GM13977 (cell line): ENCODE results near the gene GRP.
"Not testable (repeated sequence)": the region's sequence is repeated elsewhere in the genome, so short reads cannot be mapped to it uniquely, and the experiment has no call there.

Source experiments
- DNase-seq: peaks from one replicate; pipeline ENCODE4 v3.0.0; 2012; ENCODE audit warnings: low spot score
- CTCF ChIP-seq: IDR thresholded peaks from 2 replicates; pipeline ENCODE4 v1.5.1; 2012; ENCODE audit warnings: mild to moderate bottlenecking, control low read depth; ENCODE audit not compliant: insufficient read depth; ENCODE audit errors: extremely low read depth, missing control alignments
- in situ Hi-C: fragments of 300-500 bp; cut with MboI; formaldehyde crosslinking; loops from one replicate; pipeline ENCODE4 v1.12.0; 2022; ENCODE audit warnings: low sequenced_read_pairs, low pct_unique_long_range_greater_than_20kb, mixed read lengths, inconsistent platforms; ENCODE audit not compliant: unreplicated experiment

Gene GRP

GRCh38 chr18:59249199-59249774 is 29.3 kb downstream of the GRP start:
- in situ Hi-C loops = no loop called here
- DNase-seq = peak; percentile 69
- peak; percentile 67 for TF ChIP-seq CTCF

- in situ Hi-C loops, DNase-seq: not testable (repeated sequence)
These were observed 35.5 kb downstream of the GRP start for GRCh38 chr18:59255491-59255890.

GRCh38 chr18:59261842-59262241 is 41.9 kb downstream of the GRP start:
- in situ Hi-C loops, DNase-seq: not testable (repeated sequence)

GRCh38 chr18:59262243-59262642 is 42.3 kb downstream of the GRP start:
- in situ Hi-C loops, DNase-seq: not testable (repeated sequence)

- in situ Hi-C loops = no loop called here
- TF ChIP-seq CTCF = no peak
- no peak for DNase-seq
These were observed 43.7 kb downstream of the GRP start for GRCh38 chr18:59263661-59264060.

- no peak for TF ChIP-seq CTCF
- DNase-seq = no peak
- in situ Hi-C loops = no loop called here
These were observed 44.2 kb downstream of the GRP start for GRCh38 chr18:59264121-59264571.

GRCh38 chr18:59264651-59265245 is 44.8 kb downstream of the GRP start:
- no peak for DNase-seq
- no peak for TF ChIP-seq CTCF
- in situ Hi-C loops = no loop called here

- in situ Hi-C loops = no loop called here
- TF ChIP-seq CTCF = no peak
- DNase-seq = peak; percentile 65
These were observed 45.5 kb downstream of the GRP start for GRCh38 chr18:59265246-59265973.
